Thyroid gland (tissue), 4 donors: ENCODE measurements around the gene SHISA7.

ENCODE experiments used
- CTCF ChIP-seq, 6 experiments: fragments of 200-600 bp in 3 of 6; fragments of 450-650 bp in 3 of 6; sonication (generic) in 3 of 6; IDR thresholded peaks; one replicate each; pipeline ENCODE4 v1.5.1; 2016 to 2019; ENCODE audit warnings: antibody characterized with exemption in 6 of 6, mild to moderate bottlenecking in 2 of 6, inconsistent platforms in 1 of 6, moderate library complexity in 1 of 6
- POLR2A ChIP-seq, 2 donors: fragments of 450-650 bp; IDR thresholded peaks; one replicate each; pipeline ENCODE4 v1.6.1; 2017; ENCODE audit warnings: antibody characterized with exemption in 2 of 2, mild to moderate bottlenecking in 2 of 2, moderate library complexity in 1 of 2

GRCh38 chr19:55441319-55441691, 1.8 kb downstream of the SHISA7 start:
- no peak for TF ChIP-seq CTCF (IDR thresholded peaks at IDR 0.05)
- no peak for TF ChIP-seq POLR2A (IDR thresholded peaks at IDR 0.05)
